Panc1 (cell line): Measurements from ENCODE around the gene ABCC1. TPM values are rescaled to one million over a fixed set of nuclear protein-coding genes. Genes with fewer than 3 reads are reported as not detected.

Experiments used
- ATAC-seq: fragments of 200-7000 bp; cut with Tn5 transposase; 2 replicates; pipeline ENCODE4 v1.9.1; 2020; ENCODE audit warnings: mild to moderate bottlenecking, moderate library complexity
- BruUV-seq: library from RNA; stranded (reverse); fragments of 400-500 nt; replicated peaks from 2 replicates; lab custom pipeline; 2021; lab: Mats Ljungman, UMichigan
- CTCF ChIA-PET: fragments of 300-600 bp; sonication (Branson Sonifier 250); formaldehyde crosslinking; loops from one replicate; lab custom pipeline; 2022; ENCODE audit warnings: antibody characterized with exemption; lab: Charles Lee
- POLR2A ChIA-PET: fragments of 300-600 bp; sonication (Branson Sonifier 250); formaldehyde crosslinking; loops from one replicate; lab custom pipeline; 2022; ENCODE audit warnings: antibody characterized with exemption; lab: Charles Lee
- DNase-seq: peaks from one replicate; pipeline ENCODE4 v3.0.0-alpha.2; 2010; ENCODE audit warnings: low read depth, low spot score
- H3K27ac ChIP-seq: 2 replicates; pipeline ENCODE4 v1.5.1; 2011; ENCODE audit warnings: mild to moderate bottlenecking, low read length, inconsistent platforms
- H3K27me3 ChIP-seq: fragments of 200-500 bp; sonication (Bioruptor generic); 2 replicates; pipeline ENCODE4 v1.6.0; 2014; ENCODE audit warnings: low read length, inconsistent platforms; ENCODE audit not compliant: control insufficient read depth, insufficient read depth
- H3K36me3 ChIP-seq: fragments of 200-500 bp; sonication (Bioruptor generic); 2 replicates; pipeline ENCODE4 v1.5.1; 2014; ENCODE audit warnings: inconsistent platforms, mild to moderate bottlenecking, low read length, moderate library complexity; ENCODE audit not compliant: control insufficient read depth, insufficient read depth
- H3K4me1 ChIP-seq: 2 replicates; pipeline ENCODE4 v1.5.1; 2011; ENCODE audit warnings: inconsistent platforms, mild to moderate bottlenecking, low read length, moderate library complexity; ENCODE audit not compliant: control insufficient read depth, insufficient read depth
- H3K4me3 ChIP-seq, 2 experiments: 2 replicates each; pipeline ENCODE4 v1.5.1; 2011 to 2012; ENCODE audit warnings: low read depth in 2 of 2, low read length in 2 of 2, mild to moderate bottlenecking in 2 of 2, inconsistent platforms in 1 of 2, moderate library complexity in 1 of 2
- H3K9me3 ChIP-seq: fragments of 200-500 bp; sonication (Bioruptor generic); 2 replicates; pipeline ENCODE4 v1.5.1; 2014; ENCODE audit warnings: low read depth, mild to moderate bottlenecking, inconsistent platforms, low read length, moderate library complexity; ENCODE audit not compliant: control insufficient read depth, insufficient read depth
- CTCF ChIP-seq: fragments of 450-650 bp; IDR thresholded peaks from 2 replicates; pipeline ENCODE4 v1.5.1; 2017; ENCODE audit warnings: mild to moderate bottlenecking
- POLR2AphosphoS5 ChIP-seq: IDR thresholded peaks from 2 replicates; pipeline ENCODE4 v1.6.1; 2012; ENCODE audit warnings: mild to moderate bottlenecking, low read depth, low read length, moderate library complexity
- REST ChIP-seq, 2 experiments: IDR thresholded peaks; 2 replicates each; pipeline ENCODE4 v1.6.1; 2011 to 2012; ENCODE audit warnings: low read depth in 2 of 2, control low read depth in 1 of 2, low read length in 1 of 2, mild to moderate bottlenecking in 1 of 2, moderate library complexity in 1 of 2; ENCODE audit not compliant: insufficient read depth in 1 of 2
- SIN3A ChIP-seq: IDR thresholded peaks from 2 replicates; pipeline ENCODE4 v1.6.1; 2012; ENCODE audit warnings: low read depth, mild to moderate bottlenecking, low read length, moderate library complexity, borderline replicate concordance; ENCODE audit not compliant: insufficient read depth
- TCF7L2 ChIP-seq: IDR thresholded peaks from 2 replicates; pipeline ENCODE4 v1.6.1; 2011; ENCODE audit warnings: mild to moderate bottlenecking, low read depth, low read length, inconsistent platforms
- in situ Hi-C: cut with HindIII; loops from 2 replicates; pipeline ENCODE4 v1.10.0; 2016; ENCODE audit warnings: low sequenced_read_pairs, low pct_unique_long_range_greater_than_20kb
- intact Hi-C: fragments of 100-400 bp; cut with micrococcal nuclease; formaldehyde crosslinking; loops from one replicate; pipeline ENCODE4 v1.10.0; 2022; ENCODE audit not compliant: unreplicated experiment
- total RNA-seq: library from RNA; stranded (reverse); gene quantifications from one replicate; pipeline ENCODE4 v1.2.1, GENCODE V29; 2021; ENCODE audit not compliant: unreplicated experiment

The ABCC1 gene
- total RNA-seq, 1 experiment from 2014 or later, result 296 TPM

- Histone ChIP-seq H3K36me3 (peaks cover 15% of the 10 kb centered on the region), H3K9me3 (no peaks in the 10 kb centered on the region), H3K4me3 (no peak overlapping the region), H3K27ac (no peak overlapping the region), H3K4me1 (no peaks in the 10 kb centered on the region), H3K27me3 (no peaks in the 10 kb centered on the region)
- DNase-seq (no peak), ATAC-seq (no peak)
- TF ChIP-seq CTCF, result no peak
- TF ChIP-seq REST (IDR thresholded peaks at IDR 0.05; ENCODE audit: insufficient read depth in 1 of 2, low read depth in 2 of 2, low read length in 1 of 2), result no peak
- no TSS peak for BruUV-seq
- intact Hi-C loops, result no loop called here
- in situ Hi-C loops, result loop anchor here (10.0 kb wide), 1 partner anchor 90 kb away; no protein-coding TSS in a partner anchor
- POLR2A ChIA-PET, result interaction anchor here (0.5 to 0.6 kb wide), 3 partner anchors 82 to 272 kb away, joined by 3 to 12 read pairs (median 12); no protein-coding TSS in a partner anchor
- CTCF ChIA-PET, result no interaction called here
Measured at GRCh38 chr16:16124438-16124837, 175.0 kb downstream of the ABCC1 start.

GRCh38 chr16:16124974-16125373, 175.6 kb downstream of the ABCC1 start:
- ChIA-PET CTCF (no interaction called here), POLR2A (interaction anchor here (0.6 kb wide), 2 partner anchors 82 to 195 kb away, joined by 3 to 12 read pairs; no protein-coding TSS in a partner anchor)
- in situ Hi-C loops (loop anchor here (10.0 kb wide), 1 partner anchor 90 kb away; no protein-coding TSS in a partner anchor), intact Hi-C loops (no loop called here)
- BruUV-seq, result no TSS peak
- Histone ChIP-seq H3K4me3 (no peak overlapping the region), H3K4me1 (no peaks in the 10 kb centered on the region), H3K36me3 (peaks cover 17% of the 10 kb centered on the region), H3K27ac (no peak overlapping the region), H3K9me3 (no peaks in the 10 kb centered on the region), H3K27me3 (no peaks in the 10 kb centered on the region)
- ATAC-seq (no peak), DNase-seq (no peak)
- TF ChIP-seq POLR2AphosphoS5 (no peak), TCF7L2 (no peak), REST (IDR thresholded peaks at IDR 0.05; ENCODE audit: insufficient read depth in 1 of 2, low read depth in 2 of 2, low read length in 1 of 2) (no peak), CTCF (no peak), SIN3A (no peak)
